ENCODE data around the gene PRDM7.
"Not testable (repeated sequence)": the region's sequence is repeated elsewhere in the genome, so short reads cannot be mapped to it uniquely, and the experiment has no call there.

PRDM7 gene

GRCh38 chr16:90011508-90011819, 65.7 kb downstream of the PRDM7 start:
- DNase-seq, result no peak

GRCh38 chr16:90010676-90011507, 66.2 kb downstream of the PRDM7 start:
- no peak for DNase-seq

GRCh38 chr16:90009172-90009899, 67.8 kb downstream of the PRDM7 start:
- DNase-seq, result no peak

- DNase-seq, result no peak
These were observed 68.4 kb downstream of the PRDM7 start for GRCh38 chr16:90008708-90009145.

- DNase-seq, result not testable (repeated sequence)
These were observed 69.4 kb downstream of the PRDM7 start for GRCh38 chr16:90007635-90008234.

GRCh38 chr16:90007015-90007414, 70.1 kb downstream of the PRDM7 start:
- no peak for DNase-seq

Data from kidney glomerular epithelial cell (primary cell).